HepG2 (cell line): ENCODE results near the gene FBXO41. TPM values are rescaled to one million over a fixed set of nuclear protein-coding genes. Genes with fewer than 3 reads are reported as not detected.

Source experiments
- GMEB1 ChIP-seq: sonication (generic); formaldehyde crosslinking; IDR thresholded peaks from 2 replicates; pipeline ENCODE4 v1.5.1; 2020; ENCODE audit warnings: missing genetic modification reagents, mild to moderate bottlenecking, borderline replicate concordance
- KDM1A ChIP-seq: IDR thresholded peaks from 2 replicates; pipeline ENCODE4 v1.6.1; 2016; ENCODE audit warnings: missing compliant biosample characterization
- MZF1 ChIP-seq: sonication (generic); formaldehyde crosslinking; IDR thresholded peaks from 2 replicates; pipeline ENCODE4 v1.8.1; 2023; ENCODE audit warnings: mild to moderate bottlenecking, missing genetic modification reagents, borderline replicate concordance
- NFATC3 ChIP-seq: sonication (generic); formaldehyde crosslinking; IDR thresholded peaks from 2 replicates; pipeline ENCODE4 v1.5.1; 2020; ENCODE audit warnings: mild to moderate bottlenecking, missing genetic modification reagents
- NFE2L2 ChIP-seq: fragments of 150-350 bp; IDR thresholded peaks from 2 replicates; pipeline ENCODE4 v1.6.1; 2014; ENCODE audit warnings: low read length
- NFIB ChIP-seq: sonication (generic); formaldehyde crosslinking; IDR thresholded peaks from 2 replicates; pipeline ENCODE4 v1.9.0; 2021; ENCODE audit warnings: missing genetic modification reagents, mild to moderate bottlenecking, borderline replicate concordance
- NR3C1 ChIP-seq: sonication (generic); formaldehyde crosslinking; IDR thresholded peaks from 2 replicates; pipeline ENCODE4 v1.4.0; 2020; ENCODE audit warnings: missing genetic modification reagents
- PITX1 ChIP-seq: sonication (generic); formaldehyde crosslinking; IDR thresholded peaks from 2 replicates; pipeline ENCODE4 v1.5.1; 2020; ENCODE audit warnings: mild to moderate bottlenecking, missing genetic modification reagents
- ZNF543 ChIP-seq: sonication (generic); formaldehyde crosslinking; IDR thresholded peaks from 2 replicates; pipeline ENCODE4 v1.4.0; 2020; ENCODE audit warnings: mild to moderate bottlenecking, missing genetic modification reagents
- ZXDC ChIP-seq: sonication (generic); formaldehyde crosslinking; IDR thresholded peaks from 2 replicates; pipeline ENCODE4 v1.5.0; 2020; ENCODE audit warnings: mild to moderate bottlenecking, missing genetic modification reagents
- polyA plus RNA-seq, 8 experiments: library from polyadenylated mRNA; depleted of rRNA in 3 of 8; stranded (reverse) in 7 of 8; unstranded in 1 of 8; fragments of >200 nt; fragmentation: Illumina TruSeq in 4 of 8; extraction: Trizol in 4 of 8; gene quantifications; 2 replicates each; pipeline versions ENCODE4 v1.2.1 to v1.2.3, GENCODE V29; 2011 to 2016; ENCODE audit warnings: low read depth in 4 of 8, missing spikeins in 1 of 8, mixed read lengths in 1 of 8; ENCODE audit not compliant: insufficient read depth in 1 of 8
- total RNA-seq, 5 experiments: library from RNA; depleted of rRNA; stranded (reverse); fragments of >200 nt; fragmentation: Illumina TruSeq; extraction: Trizol; gene quantifications; 2 replicates each; pipeline ENCODE4 v1.2.3, GENCODE V29; 2016; ENCODE audit warnings: low read depth in 1 of 5
- TF ChIP-seq, protein P1 (sequence below): IDR thresholded peaks from 2 replicates; pipeline ENCODE4 v1.4.0; 2020; ENCODE audit warnings: mild to moderate bottlenecking, missing genetic modification reagents
- TF ChIP-seq, protein P2 (sequence below): sonication (generic); formaldehyde crosslinking; IDR thresholded peaks from 2 replicates; pipeline ENCODE4 v1.9.0; 2021; ENCODE audit warnings: missing genetic modification reagents, mild to moderate bottlenecking, borderline replicate concordance
- TF ChIP-seq, protein P3 (sequence below), 2 experiments: sonication (generic) in 1 of 2; formaldehyde crosslinking in 1 of 2; IDR thresholded peaks; 2 replicates each; pipeline versions ENCODE4 v1.4.0 to v1.6.1; 2016 to 2020; ENCODE audit warnings: borderline replicate concordance in 1 of 2, low read depth in 1 of 2, mild to moderate bottlenecking in 1 of 2, missing genetic modification reagents in 1 of 2

The FBXO41 gene
- total and polyA plus RNA-seq, 2 of the 13 experiments (the other 11 are each of a cell fraction or from before 2014, with no cell fraction given) = 4.2 to 10.3 TPM

DNA sequence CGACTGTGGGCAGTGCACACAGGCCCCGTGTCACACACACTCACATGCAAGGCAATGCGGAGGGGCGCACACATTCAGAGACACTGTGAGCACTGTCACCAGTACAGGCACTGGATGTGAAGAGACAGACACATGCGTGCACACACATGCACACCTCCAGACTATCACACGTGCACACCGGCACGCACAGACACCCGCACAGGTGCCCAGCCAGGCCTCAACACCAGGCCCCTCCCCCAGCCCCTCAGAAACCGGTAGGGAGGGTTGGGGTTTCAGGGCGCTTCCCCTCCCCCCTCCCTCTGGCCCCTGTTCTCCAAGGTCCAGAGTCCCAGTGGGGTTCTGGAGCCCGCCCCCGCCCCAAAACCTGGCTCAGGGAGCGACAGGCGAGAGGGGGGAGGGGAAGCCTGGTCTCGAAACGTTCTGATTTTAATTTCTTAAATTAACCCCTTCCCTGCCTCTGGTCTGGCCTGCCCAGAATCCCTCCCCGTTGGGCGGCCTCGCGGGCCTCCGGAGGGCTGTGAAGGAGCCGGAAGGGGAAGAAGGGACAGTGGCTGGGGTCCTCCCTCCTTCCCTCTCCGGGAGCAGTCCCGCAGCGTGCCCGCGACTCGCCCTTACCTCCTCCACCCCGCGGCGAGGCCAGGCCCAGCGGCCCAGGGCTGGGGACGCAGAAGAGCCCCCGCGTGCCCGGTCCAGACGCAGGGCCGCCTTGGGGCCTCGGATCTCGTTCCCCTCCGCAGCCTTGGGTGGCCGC, 558 bp downstream of the FBXO41 start (continued):
- TF ChIP-seq, protein P1, sequence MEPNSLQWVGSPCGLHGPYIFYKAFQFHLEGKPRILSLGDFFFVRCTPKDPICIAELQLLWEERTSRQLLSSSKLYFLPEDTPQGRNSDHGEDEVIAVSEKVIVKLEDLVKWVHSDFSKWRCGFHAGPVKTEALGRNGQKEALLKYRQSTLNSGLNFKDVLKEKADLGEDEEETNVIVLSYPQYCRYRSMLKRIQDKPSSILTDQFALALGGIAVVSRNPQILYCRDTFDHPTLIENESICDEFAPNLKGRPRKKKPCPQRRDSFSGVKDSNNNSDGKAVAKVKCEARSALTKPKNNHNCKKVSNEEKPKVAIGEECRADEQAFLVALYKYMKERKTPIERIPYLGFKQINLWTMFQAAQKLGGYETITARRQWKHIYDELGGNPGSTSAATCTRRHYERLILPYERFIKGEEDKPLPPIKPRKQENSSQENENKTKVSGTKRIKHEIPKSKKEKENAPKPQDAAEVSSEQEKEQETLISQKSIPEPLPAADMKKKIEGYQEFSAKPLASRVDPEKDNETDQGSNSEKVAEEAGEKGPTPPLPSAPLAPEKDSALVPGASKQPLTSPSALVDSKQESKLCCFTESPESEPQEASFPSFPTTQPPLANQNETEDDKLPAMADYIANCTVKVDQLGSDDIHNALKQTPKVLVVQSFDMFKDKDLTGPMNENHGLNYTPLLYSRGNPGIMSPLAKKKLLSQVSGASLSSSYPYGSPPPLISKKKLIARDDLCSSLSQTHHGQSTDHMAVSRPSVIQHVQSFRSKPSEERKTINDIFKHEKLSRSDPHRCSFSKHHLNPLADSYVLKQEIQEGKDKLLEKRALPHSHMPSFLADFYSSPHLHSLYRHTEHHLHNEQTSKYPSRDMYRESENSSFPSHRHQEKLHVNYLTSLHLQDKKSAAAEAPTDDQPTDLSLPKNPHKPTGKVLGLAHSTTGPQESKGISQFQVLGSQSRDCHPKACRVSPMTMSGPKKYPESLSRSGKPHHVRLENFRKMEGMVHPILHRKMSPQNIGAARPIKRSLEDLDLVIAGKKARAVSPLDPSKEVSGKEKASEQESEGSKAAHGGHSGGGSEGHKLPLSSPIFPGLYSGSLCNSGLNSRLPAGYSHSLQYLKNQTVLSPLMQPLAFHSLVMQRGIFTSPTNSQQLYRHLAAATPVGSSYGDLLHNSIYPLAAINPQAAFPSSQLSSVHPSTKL (CRISPR knock-in tag) = 0 out of 2 replicates have a peak, but pooled peaks have one; percentile 30
- no peak for TF ChIP-seq ZNF543 (CRISPR knock-in tag)
- no peak for TF ChIP-seq GMEB1 (CRISPR knock-in tag)
- TF ChIP-seq, protein P2, sequence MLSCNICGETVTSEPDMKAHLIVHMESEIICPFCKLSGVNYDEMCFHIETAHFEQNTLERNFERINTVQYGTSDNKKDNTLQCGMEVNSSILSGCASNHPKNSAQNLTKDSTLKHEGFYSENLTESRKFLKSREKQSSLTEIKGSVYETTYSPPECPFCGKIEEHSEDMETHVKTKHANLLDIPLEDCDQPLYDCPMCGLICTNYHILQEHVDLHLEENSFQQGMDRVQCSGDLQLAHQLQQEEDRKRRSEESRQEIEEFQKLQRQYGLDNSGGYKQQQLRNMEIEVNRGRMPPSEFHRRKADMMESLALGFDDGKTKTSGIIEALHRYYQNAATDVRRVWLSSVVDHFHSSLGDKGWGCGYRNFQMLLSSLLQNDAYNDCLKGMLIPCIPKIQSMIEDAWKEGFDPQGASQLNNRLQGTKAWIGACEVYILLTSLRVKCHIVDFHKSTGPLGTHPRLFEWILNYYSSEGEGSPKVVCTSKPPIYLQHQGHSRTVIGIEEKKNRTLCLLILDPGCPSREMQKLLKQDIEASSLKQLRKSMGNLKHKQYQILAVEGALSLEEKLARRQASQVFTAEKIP = no peak
- TF ChIP-seq MZF1 (CRISPR knock-in tag) = no peak
- TF ChIP-seq, protein P3, sequence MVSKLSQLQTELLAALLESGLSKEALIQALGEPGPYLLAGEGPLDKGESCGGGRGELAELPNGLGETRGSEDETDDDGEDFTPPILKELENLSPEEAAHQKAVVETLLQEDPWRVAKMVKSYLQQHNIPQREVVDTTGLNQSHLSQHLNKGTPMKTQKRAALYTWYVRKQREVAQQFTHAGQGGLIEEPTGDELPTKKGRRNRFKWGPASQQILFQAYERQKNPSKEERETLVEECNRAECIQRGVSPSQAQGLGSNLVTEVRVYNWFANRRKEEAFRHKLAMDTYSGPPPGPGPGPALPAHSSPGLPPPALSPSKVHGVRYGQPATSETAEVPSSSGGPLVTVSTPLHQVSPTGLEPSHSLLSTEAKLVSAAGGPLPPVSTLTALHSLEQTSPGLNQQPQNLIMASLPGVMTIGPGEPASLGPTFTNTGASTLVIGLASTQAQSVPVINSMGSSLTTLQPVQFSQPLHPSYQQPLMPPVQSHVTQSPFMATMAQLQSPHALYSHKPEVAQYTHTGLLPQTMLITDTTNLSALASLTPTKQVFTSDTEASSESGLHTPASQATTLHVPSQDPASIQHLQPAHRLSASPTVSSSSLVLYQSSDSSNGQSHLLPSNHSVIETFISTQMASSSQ (IDR thresholded peaks at IDR 0.05; ENCODE audit: low read depth) = no peak
- TF ChIP-seq, protein P3 (CRISPR knock-in tag; IDR thresholded peaks at IDR 0.05; ENCODE audit: borderline replicate concordance) = 0 out of 2 replicates have a peak, but pooled peaks have one; percentile 28
- no peak for TF ChIP-seq NFATC3 (CRISPR knock-in tag)
- no peak for TF ChIP-seq ZXDC (CRISPR knock-in tag)
- TF ChIP-seq PITX1 (CRISPR knock-in tag) = no peak
- TF ChIP-seq NFIB = no peak
- no peak for TF ChIP-seq NR3C1 (CRISPR knock-in tag)
- TF ChIP-seq KDM1A (CRISPR knock-in tag) = no peak
- TF ChIP-seq NFE2L2 = no peak
